ENCODE data around the gene BATF.

The BATF gene

DNA sequence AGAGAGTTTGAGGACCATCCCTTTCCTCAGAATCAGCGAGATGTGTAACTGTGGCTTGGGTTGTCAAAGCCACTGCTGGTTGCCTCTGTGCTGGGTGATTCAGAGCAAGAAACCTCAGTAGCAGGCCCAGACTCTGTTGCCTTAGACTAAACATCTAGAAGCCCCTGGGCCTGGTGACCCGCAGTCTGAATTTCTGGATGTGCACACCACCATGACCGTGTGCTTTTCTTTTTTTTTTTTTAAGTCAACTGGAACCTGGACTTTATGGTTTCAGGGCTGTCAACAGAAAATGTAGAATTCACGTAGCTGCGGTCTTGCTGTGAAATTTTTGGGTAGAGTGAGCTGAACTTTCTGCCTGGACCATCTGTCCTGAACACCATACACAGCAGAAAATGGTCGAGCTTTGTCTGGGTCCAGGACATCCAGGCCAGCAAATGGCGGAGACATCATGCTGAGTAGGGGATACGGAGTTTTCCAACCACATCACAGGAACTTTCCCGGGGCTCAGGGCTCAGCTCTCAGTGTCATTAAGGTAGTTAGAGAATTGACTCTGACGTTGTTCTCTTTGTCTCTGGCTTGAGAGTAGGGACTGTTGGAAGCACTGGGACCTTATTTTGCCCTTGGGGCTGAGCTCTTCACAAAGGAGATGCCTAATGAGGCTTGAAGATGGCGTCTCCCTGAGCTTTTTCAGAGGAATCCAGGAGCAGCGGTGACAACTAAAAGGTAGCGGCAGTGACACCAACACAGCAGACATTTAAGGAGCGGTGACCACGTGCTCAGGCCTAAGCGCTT is 23.0 kb upstream of the BATF start:
- no peak for DNase-seq (ENCODE audit: low read depth in 2 of 2)

DNA sequence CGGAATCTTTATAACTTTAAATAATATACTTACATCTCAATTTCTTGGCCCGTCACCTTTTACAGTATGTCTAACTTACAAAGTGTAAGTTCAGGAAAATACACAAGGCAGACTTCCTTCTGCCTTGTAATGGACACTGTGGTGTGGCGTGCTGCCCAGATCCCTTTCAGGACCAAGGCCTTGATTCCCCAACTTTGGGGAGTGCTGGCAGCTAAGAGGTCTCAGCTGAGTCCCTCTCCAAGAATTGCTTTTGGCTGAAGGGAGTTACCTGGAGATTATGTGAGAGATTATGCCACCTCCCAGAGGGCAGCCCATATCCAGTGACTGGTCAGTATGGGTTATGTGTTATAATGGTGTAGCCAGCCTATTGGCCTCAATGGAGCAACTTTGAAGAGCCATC is 21.2 kb upstream of the BATF start:
- DNase-seq (ENCODE audit: low read depth in 2 of 2): no peak

DNA sequence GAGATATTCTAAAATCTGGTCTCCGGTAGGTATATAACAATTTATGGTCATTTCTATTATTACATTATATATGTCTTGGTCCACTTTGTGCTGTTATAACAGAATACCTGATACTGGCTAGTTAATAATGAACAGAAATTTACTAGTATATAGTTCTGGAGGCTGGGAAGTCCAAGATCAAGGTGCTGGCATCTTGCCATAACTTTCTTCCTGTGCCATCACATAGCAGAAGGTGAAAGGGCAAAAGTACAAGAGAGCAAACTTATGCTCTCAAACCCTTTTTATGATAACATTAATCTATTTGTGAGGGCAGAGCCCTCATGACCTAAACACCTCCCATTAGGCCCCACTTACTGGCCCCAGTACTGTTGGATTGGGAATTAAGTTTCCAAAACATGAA is 17.9 kb upstream of the BATF start:
- no peak for DNase-seq (ENCODE audit: low read depth in 2 of 2)

DNA sequence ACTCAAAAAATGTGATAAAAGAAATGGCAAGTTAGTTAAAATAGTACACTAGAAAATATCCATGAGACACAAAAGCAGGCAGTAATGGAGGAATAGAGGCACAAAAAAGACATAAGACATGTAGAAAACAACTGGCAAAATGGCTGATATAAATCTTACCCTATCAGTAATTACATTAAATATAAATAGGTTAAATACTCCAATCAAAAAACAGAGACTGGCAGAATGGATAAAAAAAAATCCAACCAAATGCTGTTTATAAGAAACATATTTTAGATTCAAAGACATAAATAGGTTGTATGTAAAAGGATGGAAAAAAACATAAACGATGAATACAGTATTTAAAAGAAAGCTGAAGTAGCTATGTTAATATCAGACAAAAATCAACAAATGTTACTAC is 15.3 kb upstream of the BATF start:
- DNase-seq (ENCODE audit: low read depth in 2 of 2): no peak

DNA sequence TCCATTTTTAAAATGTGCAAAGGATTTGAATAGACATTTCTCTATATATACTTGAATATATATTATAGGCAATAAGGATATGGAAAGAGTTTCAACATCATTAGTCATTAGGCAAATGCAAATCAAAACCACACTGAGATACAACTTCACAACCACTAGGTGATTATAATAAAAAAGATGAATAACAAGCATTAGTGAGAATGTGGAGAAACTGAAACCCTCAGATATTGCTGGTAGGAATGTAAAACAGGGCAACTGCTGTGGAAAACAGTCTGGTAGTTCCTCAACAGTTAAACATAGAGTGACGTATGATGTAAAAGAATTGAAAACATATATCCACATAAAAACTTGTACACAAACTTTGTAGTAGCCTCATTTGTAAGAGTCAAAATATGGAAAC is 11.7 kb upstream of the BATF start:
- no peak for DNase-seq (ENCODE audit: low read depth in 2 of 2)

DNA sequence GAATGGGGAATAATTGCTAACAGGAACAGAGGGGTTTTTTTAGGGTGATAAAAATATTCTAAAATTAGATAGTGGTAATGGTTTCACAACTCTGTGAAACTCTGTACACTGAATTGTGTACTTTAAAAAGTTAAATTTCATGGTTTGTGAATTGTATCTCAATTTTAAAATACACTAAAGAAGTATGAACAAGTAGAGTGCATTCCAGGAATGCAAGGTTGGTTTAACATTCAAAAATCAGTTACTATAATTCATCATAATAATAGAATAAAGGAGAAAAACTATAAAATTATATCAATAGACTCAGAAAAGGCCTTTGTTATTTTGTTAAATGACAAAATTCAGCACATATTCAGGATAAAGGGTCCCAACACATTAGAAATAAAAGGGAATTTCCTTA is 11.1 kb upstream of the BATF start:
- no peak for DNase-seq (ENCODE audit: low read depth in 2 of 2)

DNA sequence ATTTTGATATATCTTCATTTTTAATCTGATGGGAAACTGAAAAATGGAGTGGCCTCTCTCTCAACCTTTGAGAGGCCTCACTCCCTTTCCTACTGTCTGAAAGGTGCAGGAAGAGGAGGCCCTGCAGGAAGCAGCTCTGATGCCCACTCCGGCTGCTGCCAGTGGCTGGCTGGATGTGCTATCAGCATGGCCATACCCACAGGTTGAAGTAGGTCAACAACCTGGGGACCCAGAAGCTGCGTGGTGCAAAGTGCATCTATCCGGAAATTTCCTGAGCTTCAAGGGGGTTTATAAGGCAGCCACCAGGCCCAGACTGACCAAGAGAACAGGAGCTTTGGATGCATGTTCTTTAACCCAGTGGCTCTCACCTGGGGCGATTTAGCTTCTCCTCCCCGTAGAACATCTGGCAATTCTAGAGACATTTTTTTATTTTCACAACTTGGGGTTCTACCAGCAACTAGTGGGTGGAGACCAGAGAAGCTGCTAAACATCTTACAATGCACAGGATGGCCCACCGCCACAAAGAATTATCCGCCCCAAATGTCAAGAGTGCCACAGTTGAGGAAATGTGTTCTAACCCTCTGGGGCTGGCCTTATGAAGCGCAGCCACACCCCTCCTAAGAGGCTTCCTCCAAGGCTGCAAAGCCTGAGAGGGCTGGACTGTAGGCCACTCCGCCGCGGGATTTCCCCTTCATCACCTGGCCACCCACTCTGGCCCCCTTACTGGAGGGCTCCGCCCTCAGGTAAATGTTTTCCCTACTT is 8.2 kb upstream of the BATF start:
- no peak for DNase-seq (ENCODE audit: low read depth in 2 of 2)

DNA sequence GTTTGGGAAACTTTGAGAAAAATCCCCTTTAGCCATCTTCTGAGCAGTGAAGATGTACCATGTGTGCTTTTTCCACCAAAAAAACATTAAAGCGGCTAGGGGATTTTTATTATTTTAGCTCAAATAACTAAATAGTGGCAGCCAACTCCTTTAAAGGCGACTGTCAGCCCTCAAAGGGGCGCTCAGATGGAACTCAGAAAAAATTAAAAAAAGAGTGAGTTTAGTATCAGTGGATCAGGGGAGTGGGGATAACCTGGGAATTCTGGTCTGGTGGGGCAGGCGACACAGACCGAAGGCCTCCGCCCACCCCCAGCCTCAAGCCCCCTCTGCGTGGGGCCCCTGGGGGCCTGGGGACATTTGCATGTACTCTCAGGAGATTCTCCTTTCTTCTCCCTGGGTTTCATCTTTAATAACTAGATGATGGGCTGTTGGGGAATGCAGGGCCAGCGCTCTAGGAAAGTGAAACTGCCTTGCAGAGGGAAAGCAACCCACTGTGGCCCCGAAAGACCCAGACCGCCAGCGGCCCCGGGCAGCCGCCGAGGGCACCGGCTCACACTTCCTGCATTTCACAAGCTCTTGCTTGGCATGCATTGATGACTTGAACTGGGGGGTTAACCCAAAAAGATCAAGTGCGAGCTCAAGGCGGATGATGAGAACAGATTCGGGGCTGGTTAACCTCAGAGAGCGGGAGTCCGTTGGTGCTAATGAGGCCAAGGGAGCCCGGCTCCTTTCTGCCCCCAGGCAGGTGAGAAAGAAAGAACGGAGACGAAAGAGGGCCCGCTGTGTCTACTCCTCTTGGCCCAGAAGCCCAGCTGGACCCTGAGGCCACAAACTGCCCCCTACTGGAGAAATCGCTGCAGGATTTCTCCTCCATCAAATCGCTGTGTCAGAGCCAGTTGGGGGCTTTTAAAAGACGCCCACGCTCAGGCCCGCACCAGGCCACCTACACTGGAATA is 7.3 kb upstream of the BATF start:
- no peak for DNase-seq (ENCODE audit: low read depth in 2 of 2)

DNA sequence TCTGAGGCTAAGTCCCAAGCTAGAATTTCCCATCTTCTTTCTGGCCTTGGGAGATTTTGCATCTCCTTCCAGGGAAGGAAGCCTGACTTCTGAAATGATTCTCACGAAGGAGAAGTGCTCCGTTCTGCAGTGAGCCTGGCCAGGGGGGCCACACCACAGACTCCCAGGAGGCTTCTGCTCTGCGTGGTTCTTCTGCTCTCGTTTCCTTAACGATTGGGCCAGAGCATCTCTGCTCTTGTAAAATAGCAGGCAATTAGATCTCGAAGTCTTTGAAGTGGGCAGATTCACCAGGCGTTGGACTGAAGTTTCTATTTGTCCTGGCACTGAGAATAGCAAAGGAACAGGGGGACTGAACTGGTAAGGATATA is 6.7 kb upstream of the BATF start:
- DNase-seq (ENCODE audit: low read depth in 2 of 2): no peak

DNA sequence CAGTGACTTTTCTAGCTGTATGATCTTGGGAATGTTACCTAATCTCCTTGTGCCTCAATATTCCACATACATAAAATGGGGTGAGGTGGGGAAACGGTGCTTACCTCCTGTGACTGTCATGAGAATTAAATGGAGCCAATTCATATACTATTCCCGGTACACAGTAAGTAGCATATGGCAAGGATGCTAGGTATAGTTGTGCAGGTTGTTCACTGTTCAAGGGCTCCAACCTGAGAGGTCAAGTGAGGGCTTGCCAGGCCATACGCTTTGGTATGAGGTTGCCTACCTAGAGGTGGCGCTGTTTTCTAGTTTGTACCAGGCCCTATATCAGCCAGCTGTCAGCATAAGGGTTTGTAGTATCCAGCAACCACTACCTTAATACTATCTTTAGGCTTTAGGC is 3.6 kb upstream of the BATF start:
- DNase-seq (ENCODE audit: low read depth in 2 of 2): no peak

DNA sequence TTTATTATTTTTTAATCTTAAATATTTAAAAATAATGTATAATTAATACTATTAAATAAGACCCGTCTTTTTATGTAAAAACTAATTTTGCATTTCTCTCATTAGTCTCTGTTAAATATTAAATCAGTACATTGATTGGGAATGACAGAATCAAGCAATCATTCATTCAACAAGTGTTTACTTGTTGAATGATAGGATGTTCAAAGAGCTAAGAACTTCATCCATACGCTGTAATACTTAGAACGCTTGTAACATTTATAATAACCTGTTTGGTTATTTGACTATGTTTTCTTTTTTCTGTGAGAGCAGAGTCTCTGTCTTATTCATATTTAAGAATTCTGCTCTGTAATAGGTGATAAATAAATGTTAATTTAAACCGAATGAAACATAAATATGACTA is 2.9 kb upstream of the BATF start:
- no peak for DNase-seq (ENCODE audit: low read depth in 2 of 2)

DNA sequence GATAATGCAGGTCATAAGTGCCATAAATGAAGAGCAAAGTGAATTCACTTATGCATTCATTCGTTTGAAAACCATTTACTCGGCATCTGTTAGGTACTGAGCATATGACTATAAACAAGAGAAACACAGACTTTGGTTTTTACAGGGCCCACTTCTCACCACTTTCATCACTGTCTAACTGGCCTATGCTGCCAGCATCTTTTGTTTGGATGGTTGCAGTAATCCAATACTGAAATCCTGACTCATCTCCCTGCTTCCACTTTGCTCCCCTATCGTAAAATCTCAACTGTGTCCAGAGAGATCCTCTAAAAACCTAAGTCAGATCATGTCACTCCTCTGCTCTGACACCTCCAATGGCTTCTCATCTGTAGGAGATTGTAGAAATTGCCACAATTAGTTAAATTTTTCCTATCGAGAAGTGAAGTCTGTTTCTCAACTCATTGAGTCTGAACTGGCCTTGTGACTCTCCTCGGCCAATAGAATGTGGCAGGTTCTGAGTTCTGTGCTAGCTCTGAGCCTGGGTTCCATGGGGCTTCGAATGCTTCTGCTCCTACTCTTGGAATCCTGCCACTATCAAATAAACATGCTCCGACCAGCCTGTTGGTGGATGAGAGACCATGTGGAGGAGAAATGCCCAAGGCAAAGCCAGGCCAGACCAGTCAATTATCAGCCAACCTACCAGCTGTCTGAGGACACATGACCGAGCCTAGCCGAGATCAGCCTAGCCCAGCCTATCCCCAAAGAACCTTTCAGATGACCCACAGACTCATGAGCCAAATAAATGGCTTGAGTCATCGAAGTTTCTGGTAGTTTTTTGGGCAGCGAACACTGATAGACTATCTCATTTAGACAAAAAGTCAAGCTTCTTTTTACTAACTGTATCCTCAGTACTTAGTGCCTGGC is 2.2 kb upstream of the BATF start:
- no peak for DNase-seq (ENCODE audit: low read depth in 2 of 2)

DNA sequence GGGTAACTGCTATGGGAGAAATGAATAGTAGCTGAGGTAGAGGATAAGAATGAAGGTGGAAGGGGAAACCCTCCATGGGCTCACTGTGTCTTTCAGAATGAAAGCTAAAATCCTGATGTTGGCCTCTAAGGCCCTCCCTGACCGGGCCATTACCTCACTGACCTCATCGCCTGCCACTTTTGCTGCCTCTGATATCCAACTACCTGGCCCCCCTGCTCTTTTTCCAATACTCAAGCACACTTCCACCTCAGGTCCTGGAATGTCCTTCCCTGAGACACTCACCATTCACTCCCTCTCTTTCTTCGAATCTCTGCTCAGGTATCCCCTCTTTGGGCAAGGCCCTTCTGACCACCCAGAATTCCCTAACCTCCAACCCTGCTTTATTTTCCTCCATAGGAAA is 1.4 kb upstream of the BATF start:
- DNase-seq (ENCODE audit: low read depth in 2 of 2): no peak

DNA sequence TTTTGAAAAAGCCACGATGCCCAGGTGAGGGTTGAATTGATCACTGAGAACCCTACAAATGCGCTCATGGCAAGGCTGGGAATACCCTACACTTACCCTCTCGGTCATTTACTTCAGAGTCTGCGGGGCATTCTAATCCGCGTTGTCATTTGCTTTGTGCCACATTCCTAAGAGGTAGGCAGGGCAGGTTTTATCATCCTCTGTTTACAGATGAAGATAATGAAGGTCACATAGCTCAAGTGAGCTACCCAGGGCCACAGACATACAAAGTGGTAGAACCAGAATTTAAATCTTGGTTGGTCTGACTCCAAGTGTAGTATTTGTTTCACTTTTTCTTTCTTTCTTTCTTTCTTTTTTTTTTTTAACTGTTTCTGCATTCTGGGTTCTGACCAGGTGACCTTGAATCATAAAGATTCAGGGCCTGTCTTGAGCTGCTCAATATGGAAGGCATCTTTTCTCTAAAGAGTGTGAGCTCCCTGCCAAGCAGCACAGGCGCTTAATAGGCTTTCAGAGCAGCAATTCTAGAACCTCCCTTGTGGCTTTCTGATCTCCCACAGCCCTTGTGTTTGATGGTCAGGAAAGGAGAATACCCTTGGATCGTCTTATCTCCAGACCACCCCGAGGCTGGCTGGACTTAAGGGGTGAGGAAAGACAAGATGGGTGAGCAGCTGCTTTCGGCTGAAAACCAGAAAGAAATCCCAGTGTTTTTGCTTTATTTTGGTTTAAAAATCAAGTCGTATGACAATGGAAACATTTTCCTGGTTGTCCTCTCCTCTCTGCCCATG is 662 bp upstream of the BATF start:
- DNase-seq (ENCODE audit: low read depth in 2 of 2): no peak

DNA sequence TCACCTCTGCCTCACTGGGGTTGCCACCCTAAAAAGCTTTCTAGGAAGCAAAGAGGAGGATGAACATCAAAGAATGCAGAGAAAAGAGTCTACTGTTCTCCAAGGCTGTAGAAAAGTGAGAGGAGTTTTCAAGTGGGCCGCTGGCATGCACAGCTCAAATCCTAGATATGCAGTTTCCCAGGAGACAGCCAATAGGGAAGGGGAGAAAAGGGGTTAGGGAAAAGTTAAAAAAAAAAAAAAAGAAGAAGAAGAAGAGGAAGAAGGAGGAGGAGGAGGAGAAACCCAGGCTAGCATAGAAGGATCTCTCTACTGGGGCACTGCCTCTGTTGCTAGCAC is 682 bp downstream of the BATF start:
- no peak for DNase-seq (ENCODE audit: low read depth in 2 of 2)

DNA sequence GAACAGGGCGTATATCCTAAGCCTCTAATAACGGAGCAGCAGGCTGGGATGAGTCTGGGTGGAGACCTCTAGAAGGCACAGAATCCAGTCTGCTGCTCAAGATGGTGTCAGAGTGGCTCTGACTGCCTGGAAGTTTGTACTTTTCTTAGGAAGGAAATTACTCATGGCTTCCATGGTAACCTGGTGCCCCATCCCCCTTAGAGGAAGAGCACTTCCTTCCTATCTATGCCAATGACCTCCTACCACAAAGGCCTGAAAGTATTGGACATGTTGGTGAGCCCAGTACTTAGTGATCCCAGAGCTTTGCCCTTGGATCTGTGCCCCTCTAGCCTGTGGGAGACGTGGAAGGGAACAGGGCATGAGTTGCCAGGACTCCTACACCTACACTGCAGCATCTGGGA is 1.5 kb downstream of the BATF start:
- DNase-seq (ENCODE audit: low read depth in 2 of 2): no peak

DNA sequence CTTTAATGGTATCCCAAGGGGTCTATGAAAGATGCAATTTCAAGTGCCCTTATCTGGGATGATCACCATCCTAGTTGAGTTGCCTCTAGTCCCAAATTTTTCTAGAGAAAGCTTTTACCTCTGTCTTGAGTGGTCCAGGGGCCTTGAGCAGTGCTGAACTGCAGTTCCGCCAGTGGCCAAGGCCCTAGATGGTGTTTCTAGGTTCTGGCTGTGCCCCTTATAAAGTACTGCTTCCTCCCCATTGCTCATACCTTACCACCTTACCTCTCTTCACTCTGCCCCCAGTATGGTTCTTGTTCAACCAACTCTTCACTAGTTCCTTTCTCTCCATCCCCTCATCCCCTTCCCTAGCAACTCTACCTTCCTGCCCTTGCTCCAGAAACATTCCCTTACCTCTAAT is 3.7 kb downstream of the BATF start:
- no peak for DNase-seq (ENCODE audit: low read depth in 2 of 2)

DNA sequence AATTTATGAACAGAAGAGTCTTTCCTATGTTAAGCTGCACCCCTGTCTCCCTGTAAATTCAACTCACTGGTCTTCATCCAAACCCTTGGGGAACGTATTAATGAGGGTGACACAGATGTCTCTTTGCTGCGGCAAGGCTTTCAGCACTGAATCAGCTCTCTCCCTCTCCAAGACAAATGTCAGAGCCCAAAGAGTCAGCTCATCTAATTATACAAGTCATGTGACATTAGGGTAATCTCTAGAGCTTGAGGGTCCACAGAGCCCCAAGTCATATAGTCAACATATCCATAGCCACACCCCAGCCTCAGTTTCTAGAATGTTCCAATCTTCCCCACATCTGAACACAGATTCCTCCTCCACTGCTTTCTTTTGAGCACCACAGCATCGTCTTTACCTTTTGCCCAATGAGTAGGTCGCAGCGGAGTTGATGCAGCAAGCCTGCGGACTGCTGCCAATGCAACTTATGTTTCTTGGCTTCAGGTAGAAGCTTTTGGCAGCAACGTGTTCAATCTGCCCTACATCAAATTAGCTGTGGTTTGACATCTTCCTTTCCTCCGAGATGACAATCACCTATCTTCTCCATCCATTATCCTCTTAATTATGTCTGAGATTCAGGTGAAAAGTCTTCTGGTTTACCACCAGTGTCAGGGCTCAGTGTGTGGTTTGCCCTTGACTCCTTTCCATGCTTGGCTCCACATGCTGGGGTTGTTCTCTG is 5.3 kb downstream of the BATF start:
- no peak for DNase-seq (ENCODE audit: low read depth in 2 of 2)

DNA sequence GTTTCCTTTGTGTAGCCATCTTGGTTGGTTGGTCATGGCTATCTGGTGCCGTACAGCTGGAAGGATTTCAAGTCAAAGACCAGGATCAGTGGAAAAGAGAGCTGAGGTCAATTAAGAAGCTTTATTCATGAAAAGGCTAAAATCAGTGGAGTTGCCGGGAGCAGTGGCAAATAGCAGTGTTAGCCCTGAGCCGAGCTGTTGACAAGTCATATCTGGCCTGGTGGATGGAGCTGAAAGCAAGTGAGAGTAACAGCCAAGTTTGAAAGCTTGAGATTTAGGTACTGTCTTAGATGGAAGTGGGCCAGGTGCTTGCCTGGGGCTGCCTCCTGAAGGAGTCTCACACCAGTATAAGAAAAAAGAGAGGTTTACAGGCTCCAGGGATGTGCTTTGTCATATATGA is 9.0 kb downstream of the BATF start:
- DNase-seq (ENCODE audit: low read depth in 2 of 2): no peak

DNA sequence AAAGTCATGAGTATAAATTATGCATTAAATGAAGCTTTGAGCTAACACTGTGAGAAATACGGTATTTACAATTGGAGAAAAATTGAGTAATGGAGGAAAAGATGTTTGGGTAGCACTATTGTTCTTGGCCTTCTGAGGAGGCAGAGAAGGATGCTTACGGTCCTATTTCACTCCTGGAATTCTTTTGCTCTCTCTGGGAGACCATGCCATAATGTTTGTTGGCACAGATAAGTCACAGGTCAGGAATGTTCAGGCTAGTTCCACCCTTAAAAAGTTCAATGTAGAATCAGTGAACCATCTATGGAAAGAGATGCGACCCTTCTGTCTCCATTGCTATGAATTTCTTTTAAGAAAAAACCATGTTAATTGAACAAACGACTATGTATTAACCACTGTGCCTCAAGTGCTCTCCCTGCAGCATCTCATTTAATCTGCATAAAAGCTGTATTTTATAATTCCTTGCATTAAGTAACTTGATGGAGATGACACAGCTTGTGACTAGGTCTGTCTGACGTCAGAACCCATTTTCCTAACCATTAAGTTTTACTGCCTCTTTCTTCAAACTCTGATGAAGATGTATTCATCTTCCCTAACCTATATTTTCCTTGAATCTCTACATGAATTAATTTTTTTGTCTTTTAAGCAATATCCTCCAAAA is 9.5 kb downstream of the BATF start:
- DNase-seq (ENCODE audit: low read depth in 2 of 2): no peak

Measured in fibroblast of skin of left quadriceps (primary cell).